Stomach (tissue), 9 donors: Measurements from ENCODE around the gene FOSL2. TPM values are rescaled to one million over a fixed set of nuclear protein-coding genes. Genes with fewer than 3 reads are reported as not detected.
A peak's percentile ranks its signal among the peaks of the same experiment; 100 is the strongest.

Experiments
- DNase-seq, 2 donors: peaks; one replicate each; pipeline versions ENCODE4 v3.0.0 to v3.0.0-alpha.2; 2013 to 2019
- H3K27ac ChIP-seq, 5 donors: fragments of 200-600 bp in 4 of 5; sonication (generic) in 4 of 5; one replicate each; pipeline ENCODE4 v1.5.1; 2013 to 2019; ENCODE audit warnings: mild to moderate bottlenecking in 1 of 5, moderate library complexity in 1 of 5
- H3K27me3 ChIP-seq, 3 donors: fragments of 200-600 bp; sonication (generic); one replicate each; pipeline ENCODE4 v1.5.1; 2017 to 2019; ENCODE audit warnings: mixed run types in 1 of 3
- H3K36me3 ChIP-seq, 4 donors: fragments of 200-600 bp; sonication (generic); 1 replicate in 3 of 4; 2 replicates in 1 of 4; pipeline ENCODE4 v1.5.1; 2016 to 2019
- H3K4me1 ChIP-seq, 4 donors: fragments of 200-600 bp; sonication (generic); one replicate each; pipeline ENCODE4 v1.5.1; 2016 to 2019
- H3K4me3 ChIP-seq, 4 donors: fragments of 200-600 bp; sonication (generic) in 3 of 4; one replicate each; pipeline ENCODE4 v1.5.1; 2016 to 2019; ENCODE audit warnings: mild to moderate bottlenecking in 1 of 4
- H3K9me3 ChIP-seq, 4 donors: fragments of 200-600 bp; sonication (generic); one replicate each; pipeline ENCODE4 v1.5.1; 2016 to 2019
- CTCF ChIP-seq, 7 experiments: fragments of 450-650 bp in 4 of 7; fragments of 200-600 bp in 3 of 7; sonication (generic) in 3 of 7; IDR thresholded peaks; one replicate each; pipeline ENCODE4 v1.5.1; 2016 to 2019; ENCODE audit warnings: antibody characterized with exemption in 7 of 7, control low read depth in 2 of 7, mild to moderate bottlenecking in 1 of 7
- EP300 ChIP-seq: sonication (generic); formaldehyde crosslinking; IDR thresholded peaks from one replicate; pipeline ENCODE4 v1.6.1; 2017; ENCODE audit warnings: antibody characterized with exemption
- POLR2A ChIP-seq, 4 donors: fragments of 450-650 bp; IDR thresholded peaks; one replicate each; pipeline ENCODE4 v1.6.1; 2016; ENCODE audit warnings: antibody characterized with exemption in 4 of 4, control low read depth in 2 of 4, mild to moderate bottlenecking in 1 of 4, moderate library complexity in 1 of 4
- POLR2AphosphoS5 ChIP-seq, 3 donors: sonication (generic); formaldehyde crosslinking; IDR thresholded peaks; one replicate each; pipeline ENCODE4 v1.6.1; 2016; ENCODE audit warnings: antibody characterized with exemption in 3 of 3
- WGBS, 5 donors: extraction: QIAGEN DNeasy Blood & Tissue Kit in 3 of 5; methylation state at CpG; one replicate each; pipeline versions ENCODE4 v1.1.5 to v1.1.7; 2013 to 2018; 5-methylcytosine and 5-hydroxymethylcytosine counted together
- intact Hi-C: fragments of 100-400 bp; cut with DNase I; formaldehyde crosslinking; loops from one replicate; pipeline ENCODE4 v1.15.1; 2023; ENCODE audit warnings: low total_unique reads
- polyA plus RNA-seq, 3 donors: library from polyadenylated mRNA; stranded (reverse); fragments of 200-250 nt; gene quantifications; one replicate each; pipeline ENCODE4 v1.2.3, GENCODE V29; 2013
- total RNA-seq, 5 donors: library from RNA; depleted of rRNA; stranded (reverse); fragments of >200 nt; gene quantifications; one replicate each; pipeline versions ENCODE4 v1.1.0 to v1.2.3, GENCODE V29; 2014 to 2016
- donor health status: healthy with polysubstance abuse.
- donor health status: Bipolar disorder and iron deficiency.
- donor health status: healthy.

FOSL2 gene
- total and polyA plus RNA-seq, 8 donors, result 24.4 to 227 (median 71.2) TPM

GRCh38 chr2:28403370-28403956, 10.8 kb downstream of the FOSL2 start:
- Histone ChIP-seq H3K4me3 (no peak overlapping the region), H3K36me3 (peaks cover 51 to 100% (median 77%) of the 10 kb centered on the region in 4 donors), H3K4me1 (peaks cover 86 to 100% (median 97%) of the 10 kb centered on the region in 4 donors), H3K27me3 (no peaks in the 10 kb centered on the region), H3K27ac (peak overlapping the region in 2 of 5 donors; percentile 18 to 50), H3K9me3 (no peaks in the 10 kb centered on the region)
- TF ChIP-seq POLR2AphosphoS5 (IDR thresholded peaks at IDR 0.05) (no peak), POLR2A (IDR thresholded peaks at IDR 0.05) (no peak), EP300 (no peak), CTCF (IDR thresholded peaks at IDR 0.05) (no peak)
- intact Hi-C loops, result no loop called here
- 40 to 54% (median 49%) methylated on average over 7 of the region's 7 CpGs for WGBS, 5 donors
- DNase-seq, result peak in 1 of 2 donors; percentile 47

- Histone ChIP-seq H3K36me3 (peaks cover 57 to 100% (median 80%) of the 10 kb centered on the region in 4 donors), H3K4me1 (peaks cover 80 to 100% (median 92%) of the 10 kb centered on the region in 4 donors), H3K9me3 (no peaks in the 10 kb centered on the region), H3K27ac (peak overlapping the region in 2 of 5 donors; percentile 23 to 50), H3K27me3 (no peaks in the 10 kb centered on the region), H3K4me3 (peak overlapping the region in 1 of 4 donors; percentile 20)
- DNase-seq, result no peak
- intact Hi-C loops, result no loop called here
- WGBS, 5 donors, result 83 to 91% (median 90%) methylated on average over 11 of the region's 11 CpGs
- no peak for TF ChIP-seq CTCF (IDR thresholded peaks at IDR 0.05)
Measured at GRCh38 chr2:28404086-28404485, 11.4 kb downstream of the FOSL2 start.

- DNase-seq, result no peak
- TF ChIP-seq EP300 (no peak), POLR2A (IDR thresholded peaks at IDR 0.05) (no peak), POLR2AphosphoS5 (IDR thresholded peaks at IDR 0.05) (no peak), CTCF (IDR thresholded peaks at IDR 0.05) (no peak)
- intact Hi-C loops, result no loop called here
- Histone ChIP-seq H3K27me3 (no peaks in the 10 kb centered on the region), H3K4me1 (peaks cover 66 to 100% (median 86%) of the 10 kb centered on the region in 4 donors), H3K27ac (peak overlapping the region in 2 of 5 donors; percentile 50 to 84), H3K4me3 (no peak overlapping the region), H3K36me3 (peaks cover 72 to 100% (median 91%) of the 10 kb centered on the region in 4 donors), H3K9me3 (no peaks in the 10 kb centered on the region)
- WGBS, 5 donors, result 58 to 79% (median 76%) methylated on average over 3 of the region's 3 CpGs
Measured at GRCh38 chr2:28405537-28405936, 12.9 kb downstream of the FOSL2 start.

GRCh38 chr2:28406276-28407096, 13.8 kb downstream of the FOSL2 start:
- H3K4me1 ChIP-seq, result peaks cover 61 to 100% (median 82%) of the 10 kb centered on the region in 4 donors
- no peaks in the 10 kb centered on the region for H3K9me3 ChIP-seq
- intact Hi-C loops, result no loop called here
- no peaks in the 10 kb centered on the region for H3K27me3 ChIP-seq
- DNase-seq, result peak; percentile 70 to 75
- peaks cover 81 to 100% (median 96%) of the 10 kb centered on the region in 4 donors for H3K36me3 ChIP-seq
- H3K4me3 ChIP-seq, result peak overlapping the region in 2 of 4 donors; percentile 6 to 28
- H3K27ac ChIP-seq, result peak overlapping the region; percentile 44 to 84 (median 73)
- WGBS, 5 donors, result 65 to 75% (median 72%) methylated on average over 13 to 16 of the region's 16 CpGs
- TF ChIP-seq EP300 (no peak), POLR2AphosphoS5 (IDR thresholded peaks at IDR 0.05) (peak in 2 of 3 donors; percentile 15 to 51), CTCF (IDR thresholded peaks at IDR 0.05) (no peak)
